GOT3 (cell line): ENCODE measurements around the gene HOGA1.
"Not testable (repeated sequence)": the region's sequence is repeated elsewhere in the genome, so short reads cannot be mapped to it uniquely, and the experiment has no call there.

ENCODE experiments used
- DNase-seq: peaks from one replicate; lab custom pipeline; 2025; ENCODE audit warnings: mixed read lengths; lab: John Stamatoyannopoulos, UW

The HOGA1 gene

DNA sequence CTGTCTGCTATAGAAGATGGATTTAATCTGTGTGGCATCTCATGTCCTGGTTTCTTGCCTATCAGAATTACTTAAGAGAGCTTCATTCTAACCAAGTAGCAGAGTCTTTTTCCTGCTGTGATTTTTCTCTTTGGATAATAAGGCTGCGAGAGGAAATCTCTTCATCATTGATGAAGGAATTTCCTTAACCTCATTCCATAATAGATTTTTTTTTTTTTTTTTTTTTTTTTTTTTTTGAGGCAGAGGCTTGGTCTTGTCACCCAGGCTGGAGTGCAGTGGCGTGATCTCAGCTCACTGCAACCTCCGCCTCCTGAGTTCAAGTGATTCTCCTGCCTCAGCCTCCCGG lies 65.2 kb downstream of the HOGA1 start:
- not testable (repeated sequence) for DNase-seq

- DNase-seq = no peak
Observed at GRCh38 chr10:97650726-97651125, 66.5 kb downstream of the HOGA1 start.

DNA sequence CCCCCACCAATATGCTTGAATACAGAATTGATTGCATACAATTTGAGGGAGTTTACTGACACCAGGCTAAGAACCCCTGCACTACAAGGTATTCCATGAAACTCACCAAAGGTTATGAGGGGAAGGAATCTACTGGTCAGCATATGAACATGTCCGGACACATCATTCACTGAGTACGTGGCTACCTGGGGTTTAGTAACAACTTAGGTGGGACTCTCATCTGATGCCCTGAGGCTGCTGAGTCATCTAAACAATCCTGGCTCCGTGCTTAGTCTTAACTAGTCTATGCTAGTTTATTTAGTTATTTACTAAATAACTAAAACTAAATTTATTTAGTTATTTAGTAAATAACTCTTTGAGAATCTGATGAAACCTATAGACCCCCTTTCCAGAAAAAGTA lies 67.6 kb downstream of the HOGA1 start:
- DNase-seq = no peak

GRCh38 chr10:97656777-97657176 lies 72.6 kb downstream of the HOGA1 start:
- DNase-seq = no peak

DNA sequence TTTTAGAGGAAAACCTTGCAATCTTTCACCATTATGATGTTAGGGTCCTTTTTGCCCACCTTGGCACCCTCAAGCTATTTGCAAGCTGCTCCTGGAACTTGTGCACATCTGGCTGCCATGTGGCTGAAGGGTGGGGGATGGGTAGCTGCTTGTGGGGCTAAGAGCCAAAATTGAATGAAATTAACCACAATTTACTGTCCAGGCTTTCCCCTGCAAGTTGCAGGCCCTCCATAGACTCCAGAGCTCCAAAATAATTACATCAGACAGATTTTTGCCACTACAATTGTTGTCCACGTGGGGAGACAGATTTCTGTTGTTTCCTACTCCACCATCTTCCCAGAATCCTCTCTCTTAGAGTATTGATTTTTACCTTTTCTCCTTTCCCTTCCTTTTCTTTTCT lies 75.4 kb downstream of the HOGA1 start:
- no peak for DNase-seq
